Sigmoid colon (tissue), 4 donors: ENCODE data around the gene BIRC6.

Experiments used
- CTCF ChIP-seq, 4 experiments: fragments of 450-650 bp in 3 of 4; fragments of 200-600 bp in 1 of 4; IDR thresholded peaks; one replicate each; pipeline ENCODE4 v1.5.1; 2016 to 2019; ENCODE audit warnings: antibody characterized with exemption in 4 of 4, mild to moderate bottlenecking in 3 of 4, moderate library complexity in 2 of 4
- EP300 ChIP-seq, 4 donors: sonication (generic); formaldehyde crosslinking; IDR thresholded peaks; one replicate each; pipeline ENCODE4 v1.6.1; 2017; ENCODE audit warnings: antibody characterized with exemption in 4 of 4

GRCh38 chr2:32342801-32343200, 14.0 kb upstream of the BIRC6 start:
- TF ChIP-seq CTCF (IDR thresholded peaks at IDR 0.05) (no peak), EP300 (IDR thresholded peaks at IDR 0.05) (no peak)
